Progenitor cell of endocrine pancreas (in vitro differentiated cells): ENCODE measurements around the gene PXN. TPM values are rescaled to one million over a fixed set of nuclear protein-coding genes. Genes with fewer than 3 reads are reported as not detected.

Source experiments
- DNase-seq: peaks from one replicate; pipeline ENCODE4 v3.0.0; 2021; ENCODE audit warnings: low spot score; ENCODE audit not compliant: unreplicated experiment
- H3K27ac Mint-ChIP-seq: 2 replicates; pipeline ENCODE4 v1.8.0; 2021; ENCODE audit warnings: mild to moderate bottlenecking, moderate library complexity, mixed read lengths
- H3K27me3 Mint-ChIP-seq: 2 replicates; pipeline ENCODE4 v1.8.0; 2021; ENCODE audit warnings: mixed read lengths
- H3K36me3 Mint-ChIP-seq: 2 replicates; pipeline ENCODE4 v1.8.0; 2022; ENCODE audit warnings: mixed read lengths; ENCODE audit not compliant: insufficient read depth
- H3K4me1 Mint-ChIP-seq: 2 replicates; pipeline ENCODE4 v1.8.0; 2021; ENCODE audit warnings: low read depth, mixed read lengths
- H3K4me3 Mint-ChIP-seq: 2 replicates; pipeline ENCODE4 v1.8.0; 2021; ENCODE audit warnings: low read depth, mild to moderate bottlenecking, moderate library complexity, mixed read lengths
- H3K9me3 Mint-ChIP-seq: 2 replicates; pipeline ENCODE4 v1.8.0; 2021; ENCODE audit warnings: low read depth, mixed read lengths
- total RNA-seq: library from RNA; stranded (reverse); gene quantifications from 2 replicates; pipeline ENCODE4 v1.2.1, GENCODE V29; 2021
- TF ChIP-seq, protein P1 (sequence below): fragments of 200-600 bp; sonication (generic); IDR thresholded peaks from one replicate; pipeline ENCODE4 v1.5.0; 2021; ENCODE audit warnings: antibody characterized with exemption, mild to moderate bottlenecking; ENCODE audit not compliant: unreplicated experiment

PXN gene
- total RNA-seq, 1 donor from 2014 or later = 71.4 TPM

DNA sequence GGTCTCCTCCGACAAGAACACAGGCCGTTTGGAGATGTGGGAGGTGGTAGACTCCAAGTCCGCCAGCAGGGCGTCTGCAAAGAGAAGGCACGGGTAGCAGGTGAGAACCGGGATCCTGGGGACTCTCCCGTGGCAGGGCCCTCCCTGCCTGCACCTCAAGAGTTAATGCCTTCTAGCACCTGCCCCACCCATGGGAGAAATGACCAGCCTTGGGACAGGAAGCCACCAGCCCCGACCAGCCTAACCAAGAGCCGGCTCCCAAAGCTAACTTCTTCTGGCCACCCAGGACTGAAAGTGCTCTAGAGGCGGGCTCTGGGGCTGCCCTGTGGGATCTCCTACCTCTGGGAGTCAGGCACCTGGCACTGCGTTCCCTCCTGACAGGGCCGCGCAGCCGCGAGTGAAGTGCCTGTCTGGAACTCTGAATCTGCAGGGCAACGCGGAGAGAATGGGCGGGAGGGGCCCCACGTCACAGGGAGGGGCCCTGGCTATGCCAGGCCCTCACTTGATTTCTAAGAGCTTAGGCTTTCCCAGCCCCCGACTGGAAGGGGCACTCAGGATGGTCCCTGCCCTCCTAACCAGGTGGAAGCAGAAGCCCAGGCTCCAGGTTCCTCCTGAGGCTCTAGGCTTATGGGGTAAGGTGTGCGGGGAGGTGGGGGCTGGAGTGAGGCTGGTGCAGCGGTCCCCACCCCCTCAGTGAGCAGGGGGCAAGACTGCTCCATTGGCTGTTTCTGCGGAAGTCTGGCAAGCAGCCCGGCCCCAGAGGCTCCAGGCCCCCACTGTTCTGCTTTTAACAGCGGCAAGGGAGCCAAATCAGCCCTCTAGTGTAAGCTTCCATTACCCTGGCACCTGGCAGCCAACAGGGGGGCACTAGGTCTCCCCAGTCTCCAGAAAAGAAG is 41.0 kb downstream of the PXN start:
- H3K27me3 Mint-ChIP-seq = no peaks in the 10 kb centered on the region
- DNase-seq = no peak
- H3K4me1 Mint-ChIP-seq = peaks cover 41% of the 10 kb centered on the region
- TF ChIP-seq, protein P1, sequence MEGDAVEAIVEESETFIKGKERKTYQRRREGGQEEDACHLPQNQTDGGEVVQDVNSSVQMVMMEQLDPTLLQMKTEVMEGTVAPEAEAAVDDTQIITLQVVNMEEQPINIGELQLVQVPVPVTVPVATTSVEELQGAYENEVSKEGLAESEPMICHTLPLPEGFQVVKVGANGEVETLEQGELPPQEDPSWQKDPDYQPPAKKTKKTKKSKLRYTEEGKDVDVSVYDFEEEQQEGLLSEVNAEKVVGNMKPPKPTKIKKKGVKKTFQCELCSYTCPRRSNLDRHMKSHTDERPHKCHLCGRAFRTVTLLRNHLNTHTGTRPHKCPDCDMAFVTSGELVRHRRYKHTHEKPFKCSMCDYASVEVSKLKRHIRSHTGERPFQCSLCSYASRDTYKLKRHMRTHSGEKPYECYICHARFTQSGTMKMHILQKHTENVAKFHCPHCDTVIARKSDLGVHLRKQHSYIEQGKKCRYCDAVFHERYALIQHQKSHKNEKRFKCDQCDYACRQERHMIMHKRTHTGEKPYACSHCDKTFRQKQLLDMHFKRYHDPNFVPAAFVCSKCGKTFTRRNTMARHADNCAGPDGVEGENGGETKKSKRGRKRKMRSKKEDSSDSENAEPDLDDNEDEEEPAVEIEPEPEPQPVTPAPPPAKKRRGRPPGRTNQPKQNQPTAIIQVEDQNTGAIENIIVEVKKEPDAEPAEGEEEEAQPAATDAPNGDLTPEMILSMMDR = no peak
- H3K27ac Mint-ChIP-seq = peak overlapping the region; percentile 89
- no peak overlapping the region for H3K4me3 Mint-ChIP-seq
- peaks cover 7% of the 10 kb centered on the region for H3K36me3 Mint-ChIP-seq
- H3K9me3 Mint-ChIP-seq = no peaks in the 10 kb centered on the region

DNA sequence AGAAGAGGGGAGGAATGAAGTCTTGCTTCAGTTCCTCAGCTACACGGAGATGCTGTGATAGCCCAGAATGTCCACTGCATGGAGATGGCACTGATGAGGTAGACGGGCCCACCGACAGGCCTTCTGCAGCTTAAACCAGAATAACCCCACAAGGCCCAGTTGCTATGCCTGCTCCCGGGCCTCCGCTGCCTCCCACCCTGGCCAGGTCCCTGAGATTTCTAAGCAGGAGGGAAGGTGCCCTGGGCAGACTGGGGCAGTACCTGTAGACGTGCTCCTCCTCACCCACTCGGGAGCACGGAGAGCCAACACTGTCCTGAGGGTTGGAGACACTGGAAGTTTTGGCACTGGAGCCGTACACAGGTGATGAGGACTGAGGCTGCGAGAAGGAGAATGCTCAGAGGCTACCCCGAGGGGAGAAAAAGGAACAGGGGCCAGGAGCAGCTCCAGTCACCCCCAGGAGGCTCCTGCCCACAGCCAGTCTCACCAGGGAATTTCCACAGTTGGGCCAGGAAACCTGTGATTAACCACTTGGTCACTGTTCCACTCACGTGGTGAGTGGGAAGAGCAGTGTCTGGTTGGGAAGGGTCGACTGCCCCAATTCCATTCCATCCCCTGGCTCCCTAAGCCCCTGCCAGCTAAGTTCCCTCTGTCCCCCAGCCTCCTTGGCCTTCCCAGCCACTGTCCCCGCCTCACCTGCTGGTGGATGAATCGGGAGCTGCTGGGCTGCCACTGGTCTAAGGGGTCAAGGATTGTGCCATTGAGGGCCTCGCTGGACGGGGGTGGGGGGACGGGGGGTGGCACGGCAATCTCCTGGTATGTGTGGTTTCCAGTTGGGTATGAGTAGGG is 41.8 kb downstream of the PXN start:
- Mint-ChIP-seq H3K4me1 (peaks cover 33% of the 10 kb centered on the region), H3K27ac (no peak overlapping the region), H3K9me3 (no peaks in the 10 kb centered on the region), H3K36me3 (peaks cover 10% of the 10 kb centered on the region), H3K27me3 (no peaks in the 10 kb centered on the region), H3K4me3 (no peak overlapping the region)
- TF ChIP-seq, protein P1 = no peak
- no peak for DNase-seq

DNA sequence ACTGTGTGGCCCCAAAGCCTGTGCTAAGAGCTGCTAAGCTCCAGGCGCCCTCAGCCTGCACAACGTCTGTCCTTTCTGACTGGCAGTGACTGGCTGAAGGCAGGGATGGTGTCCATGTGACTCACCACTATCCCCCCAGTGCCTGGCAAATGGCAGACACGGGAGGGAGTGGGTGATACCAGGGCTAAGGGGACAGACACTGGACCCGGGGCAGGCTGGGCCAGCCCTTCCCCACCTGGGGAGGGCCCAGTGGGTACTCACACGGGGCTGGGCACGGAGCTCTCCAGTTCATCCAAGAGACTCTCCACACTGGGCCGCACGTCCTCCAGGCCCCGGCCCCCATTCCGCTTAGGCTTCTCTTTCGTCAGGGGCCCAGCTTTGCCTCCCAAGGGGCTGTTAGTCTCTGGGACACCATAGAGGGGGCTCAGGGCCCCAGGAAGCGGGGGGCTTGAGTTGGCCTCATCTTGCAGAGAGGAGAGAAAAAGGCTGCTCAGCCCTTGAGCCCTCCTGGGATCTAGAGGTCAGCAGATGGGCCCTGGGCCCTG is 43.2 kb downstream of the PXN start:
- TF ChIP-seq, protein P1 = no peak
- Mint-ChIP-seq H3K27me3 (no peaks in the 10 kb centered on the region), H3K27ac (no peak overlapping the region), H3K4me1 (peaks cover 20% of the 10 kb centered on the region), H3K36me3 (peaks cover 11% of the 10 kb centered on the region), H3K9me3 (no peaks in the 10 kb centered on the region), H3K4me3 (no peak overlapping the region)
- DNase-seq = no peak

DNA sequence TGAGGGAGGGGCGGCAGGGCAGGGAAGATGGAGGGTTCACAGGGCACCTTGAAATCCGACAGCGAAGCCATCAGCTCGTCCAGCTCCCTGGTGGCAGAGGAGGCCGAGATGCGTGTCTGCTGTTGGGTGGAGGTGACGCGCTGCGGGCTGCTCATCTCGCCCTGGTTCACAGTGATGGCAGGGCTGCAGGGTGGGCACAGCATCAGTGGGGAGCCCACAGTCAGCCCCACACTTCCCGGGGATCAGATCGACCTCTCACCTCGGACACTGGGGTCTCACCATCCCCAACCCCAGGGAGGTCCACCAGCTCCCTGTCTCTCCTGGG is 44.0 kb downstream of the PXN start:
- Mint-ChIP-seq H3K9me3 (no peaks in the 10 kb centered on the region), H3K4me1 (peaks cover 12% of the 10 kb centered on the region), H3K36me3 (peaks cover 11% of the 10 kb centered on the region), H3K27ac (no peak overlapping the region), H3K4me3 (no peak overlapping the region), H3K27me3 (no peaks in the 10 kb centered on the region)
- TF ChIP-seq, protein P1 = no peak
- no peak for DNase-seq
